Colonic mucosa (tissue), 4 donors: ENCODE measurements around the gene PDE4C. TPM values are rescaled to one million over a fixed set of nuclear protein-coding genes. Genes with fewer than 3 reads are reported as not detected.

Experiments used
- DNase-seq: peaks from one replicate; pipeline ENCODE4 v3.0.0-alpha.2; 2020
- H3K27ac ChIP-seq: fragments of 200-600 bp; one replicate; pipeline ENCODE4 v1.8.0; 2021
- H3K27me3 ChIP-seq: fragments of 200-600 bp; one replicate; pipeline ENCODE4 v1.8.0; 2021
- H3K36me3 ChIP-seq: fragments of 200-600 bp; one replicate; pipeline ENCODE4 v1.8.0; 2021
- H3K4me1 ChIP-seq: fragments of 200-600 bp; one replicate; pipeline ENCODE4 v1.8.0; 2021; ENCODE audit warnings: mild to moderate bottlenecking
- H3K4me3 ChIP-seq: fragments of 200-600 bp; one replicate; pipeline ENCODE4 v1.8.0; 2021
- H3K9ac ChIP-seq, 2 donors: one replicate each; pipeline ENCODE4 v1.7.0; 2013; ENCODE audit warnings: control low read depth in 2 of 2, low read depth in 2 of 2, low read length in 2 of 2
- H3K9me3 ChIP-seq: fragments of 200-600 bp; one replicate; pipeline ENCODE4 v1.8.0; 2021
- intact Hi-C: fragments of 100-400 bp; cut with DNase I; formaldehyde crosslinking; loops from one replicate; pipeline ENCODE4 v1.14.1; 2022
- total RNA-seq, 2 donors: library from RNA; stranded (reverse); fragmentation: NEBNext Ultra II Directional in 1 of 2; extraction: Animal tissue kit (Norgen Biotek cat#: 25700) in 1 of 2; gene quantifications; one replicate each; pipeline ENCODE4 v1.2.1, GENCODE V29; 2021
- TF ChIP-seq, protein P1 (sequence below): fragments of 200-600 bp; IDR thresholded peaks from one replicate; pipeline ENCODE4 v1.8.0; 2022; ENCODE audit warnings: antibody characterized with exemption, mild to moderate bottlenecking
- donor health status: healthy.
- donor health status: DM: no; HTN: no; CAD: no.
- donor health status: DM: no; HTN: no; CAD: no.

PDE4C gene
- total RNA-seq, 2 donors from 2014 or later, result 2.1 TPM

DNA sequence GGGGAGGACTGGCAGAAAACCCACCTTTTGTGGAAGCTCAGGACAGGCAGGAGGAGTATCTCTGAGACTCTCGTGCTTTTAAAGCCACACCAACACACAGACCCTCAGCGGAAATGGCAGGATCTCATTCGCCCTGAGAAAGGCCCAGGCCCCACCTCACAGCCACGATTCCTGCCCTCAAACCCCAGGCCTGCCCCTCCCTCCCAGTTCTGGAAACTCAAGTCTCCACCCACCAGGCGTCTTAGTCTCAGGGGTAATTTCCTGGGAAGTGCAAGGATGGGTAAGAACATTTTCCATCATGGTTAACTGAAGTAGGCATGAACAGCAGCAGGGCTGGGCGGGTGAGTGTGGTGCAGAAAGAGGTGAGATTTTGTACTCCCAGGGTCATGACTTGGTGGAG is 8.0 kb upstream of the PDE4C start:
- no peak for DNase-seq
- Histone ChIP-seq H3K27ac (no peak overlapping the region), H3K9me3 (no peaks in the 10 kb centered on the region), H3K27me3 (peaks cover 9% of the 10 kb centered on the region), H3K4me1 (no peaks in the 10 kb centered on the region), H3K9ac (no peak overlapping the region), H3K4me3 (no peak overlapping the region), H3K36me3 (no peaks in the 10 kb centered on the region)
- intact Hi-C loops, result no loop called here
- TF ChIP-seq, protein P1, sequence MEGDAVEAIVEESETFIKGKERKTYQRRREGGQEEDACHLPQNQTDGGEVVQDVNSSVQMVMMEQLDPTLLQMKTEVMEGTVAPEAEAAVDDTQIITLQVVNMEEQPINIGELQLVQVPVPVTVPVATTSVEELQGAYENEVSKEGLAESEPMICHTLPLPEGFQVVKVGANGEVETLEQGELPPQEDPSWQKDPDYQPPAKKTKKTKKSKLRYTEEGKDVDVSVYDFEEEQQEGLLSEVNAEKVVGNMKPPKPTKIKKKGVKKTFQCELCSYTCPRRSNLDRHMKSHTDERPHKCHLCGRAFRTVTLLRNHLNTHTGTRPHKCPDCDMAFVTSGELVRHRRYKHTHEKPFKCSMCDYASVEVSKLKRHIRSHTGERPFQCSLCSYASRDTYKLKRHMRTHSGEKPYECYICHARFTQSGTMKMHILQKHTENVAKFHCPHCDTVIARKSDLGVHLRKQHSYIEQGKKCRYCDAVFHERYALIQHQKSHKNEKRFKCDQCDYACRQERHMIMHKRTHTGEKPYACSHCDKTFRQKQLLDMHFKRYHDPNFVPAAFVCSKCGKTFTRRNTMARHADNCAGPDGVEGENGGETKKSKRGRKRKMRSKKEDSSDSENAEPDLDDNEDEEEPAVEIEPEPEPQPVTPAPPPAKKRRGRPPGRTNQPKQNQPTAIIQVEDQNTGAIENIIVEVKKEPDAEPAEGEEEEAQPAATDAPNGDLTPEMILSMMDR, result no peak

DNA sequence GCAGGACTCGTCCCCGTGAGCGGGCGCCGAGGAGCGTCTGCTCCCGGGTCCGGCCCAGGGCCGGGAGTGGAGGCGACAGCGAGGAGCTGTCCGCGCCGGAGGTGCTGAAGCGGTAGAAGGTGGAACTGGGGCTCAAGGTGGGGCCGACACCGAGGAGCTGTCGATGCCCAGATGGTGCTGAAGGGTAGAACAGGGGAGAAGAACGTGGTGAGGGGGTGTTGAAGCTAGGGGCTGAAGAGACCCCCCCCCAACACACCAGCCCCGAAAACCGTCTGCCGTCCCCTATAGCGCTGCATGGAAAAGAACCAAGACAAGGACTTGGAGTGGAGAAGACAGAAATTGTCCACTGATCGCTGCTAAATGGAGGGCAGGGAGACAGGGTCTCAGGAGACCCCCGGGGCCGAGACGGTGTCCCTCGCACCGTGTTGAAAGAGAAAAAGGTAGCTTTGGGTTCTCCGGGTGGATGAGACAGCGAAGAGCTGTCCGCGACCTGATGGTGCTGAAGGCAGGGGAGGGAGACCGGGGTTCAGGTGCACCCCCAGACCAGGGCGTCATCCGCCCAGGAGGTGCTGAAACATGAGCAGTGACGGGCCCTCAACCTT is 7.1 kb upstream of the PDE4C start:
- Histone ChIP-seq H3K36me3 (no peaks in the 10 kb centered on the region), H3K4me3 (no peak overlapping the region), H3K27ac (no peak overlapping the region), H3K9me3 (no peaks in the 10 kb centered on the region), H3K27me3 (peaks cover 9% of the 10 kb centered on the region), H3K4me1 (no peaks in the 10 kb centered on the region), H3K9ac (no peak overlapping the region)
- TF ChIP-seq, protein P1, result no peak
- intact Hi-C loops, result no loop called here
- peak; percentile 52 for DNase-seq

DNA sequence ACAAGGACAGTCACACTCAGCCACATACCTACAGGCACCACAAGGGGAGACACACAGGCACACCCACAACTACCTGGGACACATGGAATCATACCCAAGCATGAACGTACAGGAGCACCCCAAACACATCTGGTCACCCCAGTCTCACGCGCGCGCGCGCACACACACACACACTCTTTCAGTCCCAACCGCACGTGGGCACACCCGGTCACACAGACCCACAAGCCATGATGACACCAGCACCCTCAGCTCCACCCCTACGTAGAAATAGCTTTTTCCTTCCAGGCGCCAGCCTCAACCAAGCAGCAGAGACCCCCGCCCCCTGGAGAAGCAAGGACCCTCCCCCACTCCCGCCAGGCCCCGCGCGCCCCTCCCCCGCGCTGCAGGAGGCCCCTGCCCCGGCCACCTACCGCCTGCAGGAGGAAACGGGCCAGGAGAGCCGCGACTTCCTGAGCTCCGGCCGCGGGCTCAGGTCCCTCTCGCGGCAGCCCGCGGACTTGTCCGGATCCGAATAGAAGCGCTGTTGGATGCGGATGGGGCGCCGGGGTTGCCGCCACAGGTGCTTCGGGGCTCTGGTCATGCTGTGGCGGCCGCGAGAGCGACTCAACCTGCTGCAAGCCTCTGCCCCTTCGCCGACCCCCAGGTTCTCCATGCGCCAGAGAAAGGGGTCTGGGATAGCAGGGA is 6.4 kb upstream of the PDE4C start:
- Histone ChIP-seq H3K9me3 (no peaks in the 10 kb centered on the region), H3K4me1 (no peaks in the 10 kb centered on the region), H3K27ac (no peak overlapping the region), H3K27me3 (peaks cover 9% of the 10 kb centered on the region), H3K36me3 (no peaks in the 10 kb centered on the region), H3K9ac (no peak overlapping the region), H3K4me3 (no peak overlapping the region)
- intact Hi-C loops, result no loop called here
- no peak for DNase-seq
- TF ChIP-seq, protein P1, result no peak

DNA sequence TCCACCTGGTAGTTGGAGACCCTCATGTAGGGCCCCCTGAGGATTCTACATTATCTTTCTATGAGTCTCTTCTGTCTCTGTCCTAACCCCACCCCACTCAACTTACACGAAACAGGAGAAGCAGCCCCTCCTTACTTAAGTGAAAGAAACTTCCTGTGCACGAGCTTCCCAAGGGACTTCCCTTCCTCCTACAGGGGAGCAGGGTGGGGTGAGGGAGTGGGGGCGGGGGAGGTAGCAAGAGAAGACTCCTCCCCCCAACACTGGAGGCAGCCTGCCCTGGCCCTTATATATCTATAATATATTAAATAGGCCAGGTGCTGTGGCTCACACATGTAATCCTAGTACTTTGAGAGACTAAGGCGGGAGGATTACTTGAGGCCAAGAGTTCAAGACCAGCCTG is 5.5 kb upstream of the PDE4C start:
- TF ChIP-seq, protein P1, result no peak
- no peaks in the 10 kb centered on the region for H3K36me3 ChIP-seq
- H3K27me3 ChIP-seq, result peaks cover 9% of the 10 kb centered on the region
- no peaks in the 10 kb centered on the region for H3K4me1 ChIP-seq
- H3K27ac ChIP-seq, result no peak overlapping the region
- no peaks in the 10 kb centered on the region for H3K9me3 ChIP-seq
- H3K9ac ChIP-seq, result no peak overlapping the region
- no peak for DNase-seq
- H3K4me3 ChIP-seq, result no peak overlapping the region
- intact Hi-C loops, result no loop called here

DNA sequence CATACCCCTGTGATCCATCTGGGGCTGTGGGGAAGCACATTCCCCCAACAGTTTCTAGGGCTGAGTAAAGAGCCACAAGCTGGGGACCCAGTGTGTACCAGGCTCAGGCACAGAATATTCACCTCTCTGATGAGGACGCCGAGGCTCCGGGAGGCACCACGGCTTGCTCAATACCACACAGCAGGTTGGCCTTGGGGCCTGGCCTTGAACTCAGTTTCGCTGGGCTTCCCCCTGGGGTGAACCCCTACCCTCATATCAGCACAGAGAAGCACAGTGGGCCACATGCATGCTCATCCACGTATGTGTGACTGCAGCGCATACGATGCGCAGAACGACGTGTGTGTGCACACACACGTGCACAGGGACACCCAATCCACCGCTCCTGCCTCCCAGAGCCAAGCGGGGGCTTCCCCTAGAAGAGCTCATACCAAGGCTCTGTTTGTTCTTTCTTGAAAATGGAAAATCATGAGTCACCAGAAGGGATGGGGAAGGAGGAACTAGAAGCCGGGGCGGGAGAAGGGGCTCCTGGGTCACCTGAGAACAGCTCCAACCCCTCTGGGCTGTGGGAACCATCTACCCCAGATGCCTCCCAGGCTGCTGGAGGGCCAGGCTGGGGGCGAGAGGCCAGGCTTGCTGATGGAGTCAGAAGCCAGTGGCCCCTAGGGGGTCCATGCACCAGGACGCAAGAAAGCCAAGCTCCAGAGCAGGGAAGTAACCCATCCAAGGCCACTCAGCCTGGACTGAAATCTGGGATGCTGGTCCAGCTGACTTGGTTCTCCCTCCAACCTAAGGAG is 4.9 kb upstream of the PDE4C start:
- Histone ChIP-seq H3K4me3 (no peak overlapping the region), H3K27me3 (peaks cover 12% of the 10 kb centered on the region), H3K4me1 (peaks cover under 1% of the 10 kb centered on the region), H3K36me3 (no peaks in the 10 kb centered on the region), H3K9ac (no peak overlapping the region), H3K9me3 (no peaks in the 10 kb centered on the region), H3K27ac (no peak overlapping the region)
- intact Hi-C loops, result no loop called here
- TF ChIP-seq, protein P1, result no peak
- DNase-seq, result no peak
